Testis (tissue), 2 donors: ENCODE results near the gene CENPU.

Experiments
- CTCF ChIP-seq, 3 experiments: fragments of 450-650 bp in 2 of 3; fragments of 200-600 bp in 1 of 3; sonication (generic) in 1 of 3; IDR thresholded peaks; one replicate each; pipeline ENCODE4 v1.5.1; 2016 to 2019; ENCODE audit warnings: antibody characterized with exemption in 3 of 3, mild to moderate bottlenecking in 2 of 3, moderate library complexity in 1 of 3
- POLR2A ChIP-seq: fragments of 450-650 bp; IDR thresholded peaks from one replicate; pipeline ENCODE4 v1.6.1; 2017; ENCODE audit warnings: antibody characterized with exemption, mild to moderate bottlenecking, moderate library complexity

DNA sequence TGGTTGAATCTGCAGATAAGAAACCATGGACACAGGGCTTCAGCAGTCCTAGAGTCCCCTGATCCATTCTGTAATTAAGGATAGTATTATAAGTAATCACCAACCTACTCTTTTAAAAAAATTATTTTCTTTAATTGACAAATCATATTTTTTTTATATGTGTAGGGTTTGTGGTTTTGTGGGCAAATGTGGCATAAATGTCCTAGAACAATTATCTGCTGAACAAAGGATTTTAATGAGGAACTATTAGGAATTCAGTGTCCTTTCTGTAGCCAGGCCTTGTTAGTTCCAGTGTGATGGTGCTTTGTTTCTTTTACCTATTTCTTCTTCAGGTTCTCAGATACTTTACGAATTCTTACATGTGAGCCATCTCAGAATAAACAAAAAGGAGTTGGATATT, 52.0 kb downstream of the CENPU start:
- no peak for TF ChIP-seq CTCF (IDR thresholded peaks at IDR 0.05)
- no peak for TF ChIP-seq POLR2A
